HG02973 (cell line): Measurements from ENCODE around the gene SUMF2.
"Not testable (repeated sequence)": the region's sequence is repeated elsewhere in the genome, so short reads cannot be mapped to it uniquely, and the experiment has no call there.

Source experiments
- ATAC-seq: cut with Tn5 transposase; IDR thresholded peaks from one replicate; pipeline ENCODE4 v1.9.1; 2021; ENCODE audit warnings: moderate library complexity; ENCODE audit not compliant: unreplicated experiment

SUMF2 gene

DNA sequence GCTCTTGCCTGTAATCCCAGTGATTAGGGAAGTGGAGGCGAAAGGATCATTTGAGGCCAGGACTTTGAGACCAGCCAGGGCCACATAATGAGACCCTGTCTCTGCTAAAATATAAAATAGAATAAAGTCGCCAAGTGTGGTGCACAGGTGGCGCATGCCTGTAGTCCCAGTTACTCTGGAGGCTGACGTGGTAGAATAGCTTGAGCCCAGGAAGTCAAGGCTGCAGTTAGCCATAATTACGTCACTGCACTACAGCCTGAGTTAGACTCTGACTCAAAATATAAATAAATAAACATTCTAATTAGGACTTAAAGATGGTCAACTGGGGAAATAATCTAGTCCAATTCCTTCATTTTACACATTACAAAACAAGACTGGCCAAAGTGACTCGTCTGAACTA lies 41.4 kb downstream of the SUMF2 start:
- peak; percentile 33 for ATAC-seq

DNA sequence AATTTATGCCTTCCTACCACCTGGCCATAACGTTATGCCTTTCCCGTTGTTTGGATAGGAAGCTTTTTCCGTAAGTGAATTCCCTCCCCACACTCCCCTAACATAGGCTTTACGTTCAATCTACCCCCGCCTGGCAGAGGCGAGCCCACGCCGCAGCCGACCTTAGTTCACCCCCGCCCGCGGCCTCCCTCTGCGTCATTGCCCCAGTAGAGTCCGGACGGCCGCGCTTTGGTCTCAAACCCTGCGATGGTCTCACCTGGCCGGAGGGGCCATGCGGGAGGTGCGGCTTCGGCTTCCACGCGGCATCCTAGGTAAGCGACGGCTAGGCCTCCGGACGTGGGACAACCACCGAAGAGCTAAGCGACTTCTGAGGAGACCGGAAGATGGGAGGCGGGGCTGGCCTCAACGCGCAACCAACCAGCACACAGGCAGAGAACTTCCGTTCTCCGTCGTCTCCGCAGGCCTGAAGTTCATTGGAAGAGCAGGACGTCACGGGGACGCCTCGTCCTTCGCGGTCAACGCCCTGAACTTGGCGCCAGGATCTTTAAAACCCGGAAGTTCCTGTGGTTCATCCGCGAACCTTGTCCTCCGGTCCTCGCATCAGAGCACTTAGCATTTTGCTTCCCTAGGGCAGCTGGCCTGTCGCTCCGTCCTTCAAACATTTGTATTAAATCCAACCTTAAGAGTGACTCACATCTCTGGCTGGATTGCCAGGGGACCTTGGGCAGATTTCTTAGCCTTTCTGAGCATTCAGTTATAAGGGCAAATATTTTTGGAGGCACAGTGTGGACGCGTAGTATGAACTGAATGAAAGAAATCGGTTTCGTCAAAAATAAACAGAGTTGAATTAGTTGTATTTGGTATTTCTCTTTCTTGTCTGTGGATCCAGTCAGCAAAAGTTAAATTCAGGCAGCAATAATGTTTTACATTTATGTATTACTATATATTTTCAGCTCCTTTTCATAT lies 42.3 kb downstream of the SUMF2 start, which contains the start of gene CHCHD2:
Gene CHCHD2 (minus strand): TSS at position 369 of the 966 bp plus-strand sequence. CDS start 63 bp downstream, at position 306.
- ATAC-seq = peak; percentile 98

DNA sequence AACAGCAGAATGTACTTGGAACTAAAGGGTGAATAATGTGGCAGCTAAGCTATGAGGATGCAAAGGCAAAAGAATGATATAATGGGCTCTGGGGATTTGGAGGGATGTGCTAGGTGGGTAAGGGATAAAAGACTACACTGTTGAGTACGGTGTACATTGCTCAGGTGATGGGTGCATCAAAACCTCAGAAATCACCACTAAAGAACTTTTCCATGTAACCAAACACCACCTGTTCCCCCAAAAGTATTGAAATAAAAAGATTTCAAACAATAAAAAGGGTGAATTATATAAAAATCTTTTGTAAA lies 43.8 kb downstream of the SUMF2 start:
- no peak for ATAC-seq

DNA sequence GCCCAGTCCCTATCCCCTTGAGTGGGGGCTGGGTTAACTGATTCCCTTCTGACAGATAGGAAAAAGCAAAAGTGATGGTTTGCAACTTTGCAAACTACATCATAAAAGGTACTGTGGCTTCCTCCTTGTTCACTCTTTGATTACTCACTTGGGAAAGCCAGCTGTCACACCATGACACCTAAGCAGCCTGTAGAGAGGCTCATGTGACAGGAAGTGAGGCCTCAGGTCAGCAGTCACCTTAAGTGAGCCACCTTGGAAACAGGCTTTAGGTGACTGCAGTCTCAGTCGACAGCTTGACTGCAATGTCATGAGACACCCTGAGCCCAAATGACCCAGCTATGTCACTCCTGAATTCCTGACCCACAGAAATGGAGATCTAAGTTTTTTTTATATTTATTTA lies 46.5 kb downstream of the SUMF2 start:
- no peak for ATAC-seq

DNA sequence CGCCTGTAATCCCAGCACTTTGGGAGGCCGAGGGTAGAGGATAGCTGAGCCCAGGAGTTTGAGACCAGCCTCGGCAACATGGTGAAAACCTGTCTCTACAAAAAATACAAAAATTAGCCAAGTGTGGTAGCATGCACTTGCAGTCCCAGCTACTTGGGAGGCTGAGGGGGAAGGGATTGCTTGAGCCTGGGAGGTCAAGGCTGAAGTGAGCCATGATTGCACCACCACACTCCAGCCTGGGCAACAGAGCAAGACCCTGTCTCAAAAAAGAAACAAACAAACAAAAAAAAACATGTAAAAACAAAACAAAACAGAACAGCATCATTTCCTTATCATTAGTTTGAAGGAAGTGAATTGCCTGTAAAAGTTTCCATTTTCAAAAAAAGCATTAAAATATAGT lies 48.2 kb downstream of the SUMF2 start:
- not testable (repeated sequence) for ATAC-seq

DNA sequence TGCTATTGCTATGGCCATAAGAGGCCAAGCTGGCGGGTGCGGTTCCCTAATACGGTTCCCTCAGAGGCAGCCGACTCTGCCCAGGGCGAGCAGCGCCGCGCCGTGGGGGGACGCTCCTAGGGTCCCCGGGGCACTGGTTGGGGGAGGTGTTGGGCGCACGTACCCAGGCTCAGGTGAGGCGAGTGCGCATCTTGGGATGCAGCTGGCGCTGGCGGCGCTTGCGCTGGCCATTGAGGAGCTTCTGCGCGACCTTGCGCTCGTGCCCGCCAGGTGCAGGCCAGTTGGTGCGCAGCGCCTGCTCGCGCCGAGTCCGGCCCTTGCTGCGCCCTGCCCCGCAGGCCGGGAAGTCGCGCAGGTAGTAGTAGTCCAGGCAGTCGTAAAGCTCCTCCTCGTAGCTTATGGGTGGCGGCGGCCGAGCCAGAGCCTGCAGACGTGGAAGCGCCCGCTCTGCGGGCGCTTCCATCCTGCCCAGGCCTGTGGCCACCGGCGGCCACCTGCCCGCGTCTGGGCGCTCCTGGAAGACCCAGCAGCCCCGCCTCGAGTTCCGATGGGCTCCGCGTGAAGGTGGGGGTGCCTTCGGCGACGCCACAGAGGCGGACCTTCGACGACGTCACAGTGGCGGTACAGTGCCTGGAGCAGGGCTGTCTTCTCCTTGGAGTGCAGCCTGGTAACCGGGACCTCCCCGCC lies 51.9 kb downstream of the SUMF2 start, which contains the start of gene NUPR2:
Gene NUPR2 (minus strand): TSS at position 566 of the 687 bp plus-strand sequence. CDS start 103 bp downstream, at position 463.
- ATAC-seq = no peak

DNA sequence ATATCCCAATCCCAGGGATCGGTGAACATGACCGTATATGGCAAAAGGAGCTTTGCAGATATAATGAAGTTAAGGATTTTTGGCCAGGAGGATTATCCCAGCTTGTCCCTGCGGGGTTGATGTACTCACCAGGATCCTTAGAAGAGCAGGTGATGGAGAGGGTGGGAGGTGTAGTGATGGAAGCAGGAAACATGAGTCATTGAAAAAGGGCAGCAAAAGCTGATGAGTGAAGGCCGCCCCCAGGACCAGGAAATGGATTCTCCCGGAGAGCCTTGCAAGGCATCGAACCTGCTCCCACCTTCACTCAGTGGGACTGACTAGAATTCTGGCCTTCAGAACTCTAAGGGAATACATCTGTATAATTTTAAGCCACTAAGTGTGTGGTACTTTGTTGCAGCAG lies 57.4 kb downstream of the SUMF2 start:
- ATAC-seq = no peak

DNA sequence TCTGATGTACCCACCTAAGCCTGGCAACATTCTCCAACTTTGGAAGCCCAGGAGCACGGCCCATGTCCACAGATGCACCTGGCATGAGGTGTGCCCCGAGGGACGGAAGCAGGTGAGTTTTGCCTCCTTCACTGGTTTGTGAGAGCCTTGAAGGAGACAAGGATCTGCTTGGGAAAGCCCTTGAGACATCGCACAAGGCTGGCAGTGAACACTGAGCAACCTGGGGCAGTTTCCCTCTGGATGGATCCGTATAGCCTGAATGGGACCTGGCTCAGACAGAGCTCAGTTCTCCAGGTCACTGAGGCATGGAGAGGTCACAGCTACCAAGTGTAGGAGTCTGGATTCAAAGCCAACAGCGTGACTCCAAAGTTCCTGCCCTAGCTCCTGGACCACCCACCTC lies 60.9 kb downstream of the SUMF2 start:
- no peak for ATAC-seq

DNA sequence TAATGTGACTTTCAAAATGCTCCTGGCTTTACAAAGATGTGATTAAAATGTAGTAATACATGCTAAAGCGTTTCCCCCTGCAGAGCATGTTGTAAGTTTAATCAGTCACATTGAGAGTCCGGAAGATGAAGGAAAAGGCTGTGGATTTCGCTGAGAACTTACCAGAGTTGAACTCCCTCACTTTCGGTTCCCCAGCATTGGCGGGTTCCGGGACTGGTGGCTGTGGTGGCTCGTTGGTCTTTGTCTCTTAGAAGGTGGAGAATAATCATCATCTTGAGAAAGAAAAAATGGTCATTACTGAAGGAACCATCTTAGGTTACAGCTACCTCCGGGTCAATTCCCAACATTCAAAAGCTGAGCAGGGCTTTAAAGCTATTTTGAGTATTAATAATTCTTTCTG lies 61.7 kb downstream of the SUMF2 start:
- no peak for ATAC-seq

DNA sequence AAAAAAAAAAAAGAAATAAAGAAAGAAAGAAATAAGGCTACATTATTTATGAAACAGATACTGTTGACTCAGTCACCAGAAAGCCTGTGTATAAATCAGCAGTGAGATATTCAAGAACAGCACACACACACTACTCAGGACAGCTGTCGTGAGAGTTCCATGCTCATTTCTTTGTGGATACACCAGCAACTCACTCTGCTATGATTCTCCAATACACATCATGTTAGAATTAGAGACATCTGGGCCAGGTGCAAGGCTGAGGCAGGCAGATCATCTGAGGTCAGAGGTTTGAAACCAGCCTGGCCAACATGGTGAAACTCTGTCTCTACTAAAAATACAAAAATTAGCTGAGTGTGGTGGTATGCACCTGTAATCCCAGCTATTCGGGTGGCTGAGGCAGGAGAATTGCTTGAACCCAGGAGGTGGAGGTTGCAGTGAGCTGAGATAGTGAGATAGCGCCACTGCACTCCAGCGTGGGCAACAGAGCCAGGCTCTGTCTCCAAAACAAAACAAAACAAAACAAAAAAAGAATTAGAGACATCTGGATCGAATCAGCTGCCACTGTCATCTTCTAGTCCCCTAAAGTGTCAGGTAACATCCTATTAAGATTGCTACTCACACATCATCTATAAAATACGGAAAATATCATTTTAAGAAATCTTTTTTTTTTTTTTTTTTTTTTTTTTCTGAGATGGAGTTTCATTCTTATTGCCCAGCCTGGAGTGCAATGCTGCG lies 63.3 kb downstream of the SUMF2 start:
- ATAC-seq = no peak
